HG02884 (cell line): ENCODE results near the gene EXOSC10.
"Not testable (repeated sequence)": the region's sequence is repeated elsewhere in the genome, so short reads cannot be mapped to it uniquely, and the experiment has no call there.

Experiments
- ATAC-seq: cut with Tn5 transposase; IDR thresholded peaks from one replicate; pipeline ENCODE4 v1.9.1; 2021; ENCODE audit warnings: mild to moderate bottlenecking, moderate library complexity; ENCODE audit not compliant: unreplicated experiment

The EXOSC10 gene

DNA sequence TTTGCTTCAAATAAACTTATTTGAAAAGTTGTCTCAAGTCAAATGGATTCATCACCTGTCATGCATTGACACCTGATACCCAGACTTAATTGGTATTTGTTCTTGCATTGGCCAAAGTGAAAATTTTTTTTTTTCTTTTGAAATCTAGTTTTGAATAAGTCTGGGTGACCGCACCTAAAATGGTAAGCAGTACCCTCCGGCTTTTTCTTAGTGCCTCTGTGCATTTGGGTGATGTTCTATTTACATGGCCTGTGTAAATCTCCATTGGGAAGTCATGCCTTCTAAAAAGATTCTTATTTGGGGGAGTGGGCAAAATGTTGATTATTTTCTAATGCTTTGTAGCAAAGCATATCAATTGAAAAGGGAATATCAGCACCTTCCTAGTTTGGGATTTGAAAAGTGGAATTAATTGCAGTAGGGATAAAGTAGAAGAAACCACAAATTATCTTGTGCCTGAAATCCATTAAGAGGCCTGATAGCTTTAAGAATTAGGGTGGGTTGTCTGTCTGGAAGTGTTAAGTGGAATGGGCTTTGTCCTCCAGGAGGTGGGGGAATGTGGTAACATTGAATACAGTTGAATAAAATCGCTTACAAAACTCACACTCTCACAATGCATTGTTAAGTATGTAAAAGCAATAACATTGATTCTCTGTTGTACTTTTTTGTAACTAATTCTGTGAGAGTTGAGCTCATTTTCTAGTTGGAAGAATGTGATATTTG, 75.4 kb downstream of the EXOSC10 start:
- ATAC-seq: no peak

DNA sequence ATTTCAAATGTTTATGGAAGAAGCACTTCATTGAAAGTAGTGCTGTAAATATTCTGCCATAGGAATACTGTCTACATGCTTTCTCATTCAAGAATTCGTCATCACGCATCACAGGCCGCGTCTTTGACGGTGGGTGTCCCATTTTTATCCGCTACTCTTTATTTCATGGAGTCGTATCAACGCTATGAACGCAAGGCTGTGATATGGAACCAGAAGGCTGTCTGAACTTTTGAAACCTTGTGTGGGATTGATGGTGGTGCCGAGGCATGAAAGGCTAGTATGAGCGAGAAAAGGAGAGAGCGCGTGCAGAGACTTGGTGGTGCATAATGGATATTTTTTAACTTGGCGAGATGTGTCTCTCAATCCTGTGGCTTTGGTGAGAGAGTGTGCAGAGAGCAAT, 76.5 kb downstream of the EXOSC10 start:
- ATAC-seq: no peak

DNA sequence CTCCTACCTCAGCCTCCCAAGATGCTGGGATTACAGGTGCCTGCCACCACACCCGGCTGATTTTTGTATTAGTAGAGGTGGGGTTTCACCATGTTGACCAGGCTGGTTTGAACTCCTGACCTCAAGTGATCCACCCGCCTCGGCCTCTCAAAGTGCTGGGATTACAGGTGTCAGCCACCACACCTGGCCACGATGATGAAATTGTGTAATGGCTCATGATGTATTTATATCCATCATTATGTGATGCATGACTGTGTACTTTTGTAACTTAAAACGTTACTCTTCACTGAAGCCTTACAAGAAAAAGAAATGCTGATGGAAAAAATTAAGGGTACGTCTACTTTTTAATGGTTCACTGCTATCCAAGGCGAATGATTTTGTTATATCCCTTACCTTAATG, 79.7 kb downstream of the EXOSC10 start:
- no peak for ATAC-seq

DNA sequence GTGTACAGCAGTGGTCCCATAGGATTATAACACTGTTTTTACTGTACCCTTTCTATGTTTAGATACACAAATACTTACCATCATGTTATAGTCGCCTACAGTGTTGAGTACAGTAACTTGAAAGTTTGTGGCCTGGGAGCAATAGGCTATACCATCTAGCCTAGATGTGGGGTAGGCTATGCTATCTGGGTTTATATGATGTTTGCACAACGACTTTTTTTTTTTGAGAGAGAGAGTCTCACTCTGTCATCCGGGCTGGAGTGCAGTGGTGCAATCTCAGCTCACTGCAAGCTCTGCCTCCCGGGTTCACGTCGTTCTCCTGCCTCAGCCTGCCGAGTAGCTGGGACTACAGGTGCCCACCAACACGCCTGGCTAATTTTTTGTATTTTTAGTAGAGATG, 80.3 kb downstream of the EXOSC10 start:
- not testable (repeated sequence) for ATAC-seq
